CD14-positive monocyte (primary cell): ENCODE data around the gene SULF2. TPM values are rescaled to one million over a fixed set of nuclear protein-coding genes. Genes with fewer than 3 reads are reported as not detected.
A peak's percentile ranks its signal among the peaks of the same experiment; 100 is the strongest.

ENCODE experiments used
- DNase-seq, 3 donors: peaks; one replicate each; pipeline ENCODE4 v3.0.0-alpha.2; 2011 to 2022
- H2AFZ ChIP-seq: 2 replicates; pipeline ENCODE4 v1.6.0; 2012; ENCODE audit warnings: mild to moderate bottlenecking, low read depth, low read length, inconsistent platforms; ENCODE audit not compliant: insufficient read depth, poor library complexity, severe bottlenecking
- H3K27ac ChIP-seq, 2 donors: 1 replicate in 1 of 2; 2 replicates in 1 of 2; pipeline ENCODE4 v1.5.1; 2012 to 2013; ENCODE audit warnings: low read length in 2 of 2, control low read depth in 1 of 2, inconsistent platforms in 1 of 2, low read depth in 1 of 2, mild to moderate bottlenecking in 1 of 2
- H3K27me3 ChIP-seq, 2 donors: one replicate each; pipeline versions ENCODE4 v1.6.0 to v1.6.1; 2011 to 2013; ENCODE audit warnings: low read length in 2 of 2; ENCODE audit not compliant: control insufficient read depth in 2 of 2, insufficient read depth in 2 of 2
- H3K36me3 ChIP-seq, 2 donors: replicated peaks in 1 of 2; 1 replicate in 1 of 2; 2 replicates in 1 of 2; pipeline versions ENCODE4 v1.5.1 to v1.6.1; 2012 to 2013; ENCODE audit warnings: low read length in 2 of 2, control low read depth in 1 of 2, inconsistent platforms in 1 of 2, mild to moderate bottlenecking in 1 of 2; ENCODE audit not compliant: insufficient read depth in 2 of 2, control insufficient read depth in 1 of 2
- H3K4me1 ChIP-seq, 2 donors: 1 replicate in 1 of 2; 2 replicates in 1 of 2; pipeline versions ENCODE4 v1.5.1 to v1.6.1; 2012 to 2013; ENCODE audit warnings: low read length in 2 of 2, control low read depth in 1 of 2, inconsistent platforms in 1 of 2, mild to moderate bottlenecking in 1 of 2, moderate library complexity in 1 of 2; ENCODE audit not compliant: insufficient read depth in 2 of 2, control insufficient read depth in 1 of 2
- H3K4me2 ChIP-seq: replicated peaks from 2 replicates; pipeline ENCODE3; 2012; ENCODE audit warnings: low read length, moderate library complexity, mild to moderate bottlenecking; ENCODE audit not compliant: poor library complexity, severe bottlenecking; ENCODE audit errors: extremely low read depth
- H3K4me3 ChIP-seq, 3 experiments: fragments of 200-600 bp in 1 of 3; sonication (generic) in 1 of 3; replicated peaks in 1 of 3; 1 replicate in 2 of 3; 2 replicates in 1 of 3; pipeline ENCODE4 v1.5.1; 2011 to 2013; ENCODE audit warnings: low read length in 3 of 3, mild to moderate bottlenecking in 3 of 3, control low read depth in 2 of 3, low read depth in 2 of 3, inconsistent platforms in 1 of 3, moderate library complexity in 1 of 3
- H3K79me2 ChIP-seq: 2 replicates; pipeline ENCODE4 v1.6.0; 2012; ENCODE audit warnings: mild to moderate bottlenecking, control low read depth, inconsistent platforms, low read length, moderate library complexity; ENCODE audit not compliant: insufficient read depth
- H3K9ac ChIP-seq: 2 replicates; pipeline ENCODE4 v1.6.0; 2017; ENCODE audit warnings: low read length, mild to moderate bottlenecking; ENCODE audit not compliant: insufficient read depth, poor library complexity, severe bottlenecking
- H3K9me3 ChIP-seq, 2 donors: replicated peaks in 1 of 2; 1 replicate in 1 of 2; 2 replicates in 1 of 2; pipeline versions ENCODE4 v1.5.1 to v1.6.1; 2012 to 2013; ENCODE audit warnings: low read length in 2 of 2, control low read depth in 1 of 2; ENCODE audit not compliant: control insufficient read depth in 1 of 2, insufficient read depth in 1 of 2
- H4K20me1 ChIP-seq: 2 replicates; pipeline ENCODE4 v1.6.0; 2012; ENCODE audit warnings: mild to moderate bottlenecking, low read length, control low read depth, moderate library complexity; ENCODE audit not compliant: insufficient read depth
- H3K27ac Mint-ChIP-seq, 7 donors: one replicate each; pipeline ENCODE4 v1.8.0; 2020; ENCODE audit warnings: mild to moderate bottlenecking in 7 of 7, mixed read lengths in 7 of 7, moderate library complexity in 6 of 7, inconsistent platforms in 2 of 7
- H3K27me3 Mint-ChIP-seq, 3 donors: one replicate each; pipeline ENCODE4 v1.8.0; 2021 to 2022; ENCODE audit warnings: low read depth in 3 of 3, mild to moderate bottlenecking in 3 of 3, mixed read lengths in 3 of 3, moderate library complexity in 3 of 3, inconsistent platforms in 1 of 3
- H3K36me3 Mint-ChIP-seq, 2 donors: one replicate each; pipeline ENCODE4 v1.8.0; 2020; ENCODE audit warnings: mixed read lengths in 2 of 2, inconsistent platforms in 1 of 2, mild to moderate bottlenecking in 1 of 2
- H3K4me1 Mint-ChIP-seq: one replicate; pipeline ENCODE4 v1.8.0; 2020; ENCODE audit warnings: mild to moderate bottlenecking, mixed read lengths
- H3K4me3 Mint-ChIP-seq, 2 donors: one replicate each; pipeline ENCODE4 v1.8.0; 2020; ENCODE audit warnings: mild to moderate bottlenecking in 2 of 2, mixed read lengths in 2 of 2, moderate library complexity in 1 of 2
- H3K9me3 Mint-ChIP-seq, 7 donors: one replicate each; pipeline ENCODE4 v1.8.0; 2020 to 2022; ENCODE audit warnings: mixed read lengths in 7 of 7, mild to moderate bottlenecking in 6 of 7, moderate library complexity in 6 of 7, inconsistent platforms in 2 of 7
- CTCF ChIP-seq: fragments of 200-600 bp; IDR thresholded peaks from one replicate; pipeline ENCODE4 v1.8.0; 2022; ENCODE audit warnings: antibody characterized with exemption, mild to moderate bottlenecking
- WGBS: methylation state at CpG from one replicate; pipeline ENCODE4 v1.1.5; 2013; ENCODE audit warnings: missing lambda C conversion rate; ENCODE audit not compliant: insufficient coverage; 5-methylcytosine and 5-hydroxymethylcytosine counted together
- intact Hi-C, 2 donors: fragments of 100-400 bp; cut with micrococcal nuclease; formaldehyde crosslinking; loops; one replicate each; pipeline versions ENCODE4 v1.15.0 to v1.15.1; 2023
- polyA plus RNA-seq, 3 donors: library from polyadenylated mRNA; depleted of rRNA in 1 of 3; unstranded in 2 of 3; stranded (reverse) in 1 of 3; fragments of 300-500 nt in 2 of 3; fragments of >200 nt in 1 of 3; fragmentation: Illumina TruSeq in 2 of 3; gene quantifications; 1 replicate in 2 of 3; 2 replicates in 1 of 3; pipeline ENCODE4 v1.2.3, GENCODE V29; 2012 to 2021

The SULF2 gene
- polyA plus RNA-seq, 3 donors, result 60.3 to 156 (median 75.5) TPM

GRCh38 chr20:47622118-47622665 lies 163.1 kb downstream of the SULF2 start:
- no peaks in the 10 kb centered on the region for H3K27me3 ChIP-seq
- Mint-ChIP-seq H3K36me3 (peaks cover 50 to 58% of the 10 kb centered on the region in 2 donors), H3K27ac (no peak overlapping the region), H3K4me1 (no peaks in the 10 kb centered on the region), H3K9me3 (no peaks in the 10 kb centered on the region), H3K4me3 (no peak overlapping the region), H3K27me3 (no peaks in the 10 kb centered on the region)
- no peak for DNase-seq
- no peak overlapping the region for H3K27ac ChIP-seq
- intact Hi-C loops, result loop anchor here in 1 of 2 donors (10.0 kb wide), 1 partner anchor 347 kb away; no protein-coding TSS in a partner anchor
- no peak overlapping the region for H3K4me3 ChIP-seq
- peaks cover 43 to 56% of the 10 kb centered on the region in 2 donors for H3K36me3 ChIP-seq
- no peaks in the 10 kb centered on the region for H3K9me3 ChIP-seq
- H3K9ac ChIP-seq, result no peak overlapping the region
- peaks cover 33% of the 10 kb centered on the region for H3K79me2 ChIP-seq
- no peak for TF ChIP-seq CTCF
- peaks cover 98% of the 10 kb centered on the region for H4K20me1 ChIP-seq
- 100% methylated on average over 9 of the region's 9 CpGs for whole genome bisulfite sequencing
- no peaks in the 10 kb centered on the region for H3K4me1 ChIP-seq
- no peak overlapping the region for H2AFZ ChIP-seq
- no peak overlapping the region for H3K4me2 ChIP-seq

- H3K9ac ChIP-seq, result no peak overlapping the region
- H3K27ac Mint-ChIP-seq, result no peak overlapping the region
- intact Hi-C loops, result loop anchor here (2.0 to 10.0 kb wide), 2 partner anchors 346 to 348 kb away; no protein-coding TSS in a partner anchor
- no CpG with 5 or more reads among the region's 8 CpGs for WGBS
- no peaks in the 10 kb centered on the region for H3K27me3 ChIP-seq
- H3K27ac ChIP-seq, result no peak overlapping the region
- H3K4me3 Mint-ChIP-seq, result no peak overlapping the region
- DNase-seq, result peak; percentile 6 to 45 (median 22)
- H3K36me3 Mint-ChIP-seq, result peaks cover 43 to 47% of the 10 kb centered on the region in 2 donors
- no peaks in the 10 kb centered on the region for H3K4me1 Mint-ChIP-seq
- no peaks in the 10 kb centered on the region for H3K9me3 ChIP-seq
- peaks cover 43% of the 10 kb centered on the region for H3K79me2 ChIP-seq
- TF ChIP-seq CTCF, result peak; percentile 86
- no peaks in the 10 kb centered on the region for H3K27me3 Mint-ChIP-seq
- no peaks in the 10 kb centered on the region for H3K9me3 Mint-ChIP-seq
- peaks cover 34 to 45% of the 10 kb centered on the region in 2 donors for H3K36me3 ChIP-seq
- no peaks in the 10 kb centered on the region for H3K4me1 ChIP-seq
- H2AFZ ChIP-seq, result no peak overlapping the region
- no peak overlapping the region for H3K4me3 ChIP-seq
- H3K4me2 ChIP-seq, result no peak overlapping the region
- H4K20me1 ChIP-seq, result peaks cover 98% of the 10 kb centered on the region
Observed at GRCh38 chr20:47620808-47621805, 164.2 kb downstream of the SULF2 start.
